Measurements from ENCODE around the gene CCDC33.

Gene CCDC33

GRCh38 chr15:74311734-74312444 is 75.8 kb downstream of the CCDC33 start:
- Histone ChIP-seq H3K9ac (ENCODE audit: low read depth, low read length) (no peak overlapping the region), H3K9me3 (ENCODE audit: insufficient read depth, low read depth, low read length) (no peaks in the 10 kb centered on the region), H3K27me3 (ENCODE audit: insufficient read depth, low read length) (0 out of 2 replicates have a peak, but pooled peaks cover 5% of the 10 kb centered on the region), H3K27ac (ENCODE audit: low read depth, low read length) (no peak overlapping the region), H3K36me3 (ENCODE audit: insufficient read depth, low read length) (no peaks in the 10 kb centered on the region), H3K4me1 (ENCODE audit: insufficient read depth, low read length) (peaks cover 31% of the 10 kb centered on the region), H3K4me3 (ENCODE audit: low read length) (no peak overlapping the region)
- 64% methylated on average over 13 of the region's 13 CpGs for WGBS

GRCh38 chr15:74312445-74313007 is 76.4 kb downstream of the CCDC33 start:
- H3K36me3 ChIP-seq (ENCODE audit: insufficient read depth, low read length) = no peaks in the 10 kb centered on the region
- H3K27me3 ChIP-seq (ENCODE audit: insufficient read depth, low read length) = no peaks in the 10 kb centered on the region
- H3K9me3 ChIP-seq (ENCODE audit: insufficient read depth, low read depth, low read length) = no peaks in the 10 kb centered on the region
- no peak overlapping the region for H3K9ac ChIP-seq (ENCODE audit: low read depth, low read length)
- H3K27ac ChIP-seq (ENCODE audit: low read depth, low read length) = no peak overlapping the region
- WGBS = 86% methylated on average over 9 of the region's 9 CpGs
- H3K4me3 ChIP-seq (ENCODE audit: low read length) = no peak overlapping the region
- H3K4me1 ChIP-seq (ENCODE audit: insufficient read depth, low read length) = peaks cover 27% of the 10 kb centered on the region

GRCh38 chr15:74313889-74314288 is 77.8 kb downstream of the CCDC33 start:
- H3K27ac ChIP-seq (ENCODE audit: low read depth, low read length) = no peak overlapping the region
- peaks cover 24% of the 10 kb centered on the region for H3K4me1 ChIP-seq (ENCODE audit: insufficient read depth, low read length)
- no peaks in the 10 kb centered on the region for H3K9me3 ChIP-seq (ENCODE audit: insufficient read depth, low read depth, low read length)
- no peaks in the 10 kb centered on the region for H3K36me3 ChIP-seq (ENCODE audit: insufficient read depth, low read length)
- WGBS = 92% methylated on average over 7 of the region's 7 CpGs
- H3K4me3 ChIP-seq (ENCODE audit: low read length) = no peak overlapping the region
- no peaks in the 10 kb centered on the region for H3K27me3 ChIP-seq (ENCODE audit: insufficient read depth, low read length)
- H3K9ac ChIP-seq (ENCODE audit: low read depth, low read length) = no peak overlapping the region

- peaks cover 32% of the 10 kb centered on the region for H3K4me1 ChIP-seq (ENCODE audit: insufficient read depth, low read length)
- 84% methylated on average over 13 of the region's 13 CpGs for WGBS
- H3K36me3 ChIP-seq (ENCODE audit: insufficient read depth, low read length) = no peaks in the 10 kb centered on the region
- no peaks in the 10 kb centered on the region for H3K9me3 ChIP-seq (ENCODE audit: insufficient read depth, low read depth, low read length)
- H3K4me3 ChIP-seq (ENCODE audit: low read length) = no peak overlapping the region
- no peaks in the 10 kb centered on the region for H3K27me3 ChIP-seq (ENCODE audit: insufficient read depth, low read length)
- no peak overlapping the region for H3K9ac ChIP-seq (ENCODE audit: low read depth, low read length)
- no peak overlapping the region for H3K27ac ChIP-seq (ENCODE audit: low read depth, low read length)
Measured at GRCh38 chr15:74314795-74315438, 78.8 kb downstream of the CCDC33 start.

GRCh38 chr15:74315626-74316025 is 79.5 kb downstream of the CCDC33 start:
- H3K9me3 ChIP-seq (ENCODE audit: insufficient read depth, low read depth, low read length) = no peaks in the 10 kb centered on the region
- no peaks in the 10 kb centered on the region for H3K27me3 ChIP-seq (ENCODE audit: insufficient read depth, low read length)
- H3K4me1 ChIP-seq (ENCODE audit: insufficient read depth, low read length) = peaks cover 34% of the 10 kb centered on the region
- H3K36me3 ChIP-seq (ENCODE audit: insufficient read depth, low read length) = no peaks in the 10 kb centered on the region
- H3K4me3 ChIP-seq (ENCODE audit: low read length) = no peak overlapping the region
- H3K27ac ChIP-seq (ENCODE audit: low read depth, low read length) = no peak overlapping the region
- no peak overlapping the region for H3K9ac ChIP-seq (ENCODE audit: low read depth, low read length)
- 71% methylated on average over 5 of the region's 5 CpGs for WGBS

GRCh38 chr15:74316141-74316540 is 80.0 kb downstream of the CCDC33 start:
- Histone ChIP-seq H3K4me1 (ENCODE audit: insufficient read depth, low read length) (peaks cover 34% of the 10 kb centered on the region), H3K27ac (ENCODE audit: low read depth, low read length) (no peak overlapping the region), H3K9me3 (ENCODE audit: insufficient read depth, low read depth, low read length) (no peaks in the 10 kb centered on the region), H3K9ac (ENCODE audit: low read depth, low read length) (no peak overlapping the region), H3K27me3 (ENCODE audit: insufficient read depth, low read length) (no peaks in the 10 kb centered on the region), H3K4me3 (ENCODE audit: low read length) (no peak overlapping the region), H3K36me3 (ENCODE audit: insufficient read depth, low read length) (no peaks in the 10 kb centered on the region)
- 91% methylated on average over 13 of the region's 13 CpGs for WGBS

GRCh38 chr15:74317820-74318375 is 81.8 kb downstream of the CCDC33 start:
- Histone ChIP-seq H3K27ac (ENCODE audit: low read depth, low read length) (no peak overlapping the region), H3K4me3 (ENCODE audit: low read length) (no peak overlapping the region), H3K4me1 (ENCODE audit: insufficient read depth, low read length) (peaks cover 31% of the 10 kb centered on the region), H3K27me3 (ENCODE audit: insufficient read depth, low read length) (no peaks in the 10 kb centered on the region), H3K9ac (ENCODE audit: low read depth, low read length) (no peak overlapping the region), H3K9me3 (ENCODE audit: insufficient read depth, low read depth, low read length) (no peaks in the 10 kb centered on the region), H3K36me3 (ENCODE audit: insufficient read depth, low read length) (no peaks in the 10 kb centered on the region)
- WGBS = 52% methylated on average over 7 of the region's 8 CpGs

- no peaks in the 10 kb centered on the region for H3K9me3 ChIP-seq (ENCODE audit: insufficient read depth, low read depth, low read length)
- no peak overlapping the region for H3K4me3 ChIP-seq (ENCODE audit: low read length)
- H3K36me3 ChIP-seq (ENCODE audit: insufficient read depth, low read length) = no peaks in the 10 kb centered on the region
- no peak overlapping the region for H3K9ac ChIP-seq (ENCODE audit: low read depth, low read length)
- H3K4me1 ChIP-seq (ENCODE audit: insufficient read depth, low read length) = peaks cover 31% of the 10 kb centered on the region
- H3K27ac ChIP-seq (ENCODE audit: low read depth, low read length) = no peak overlapping the region
- WGBS = 90% methylated on average over 6 of the region's 6 CpGs
- H3K27me3 ChIP-seq (ENCODE audit: insufficient read depth, low read length) = no peaks in the 10 kb centered on the region
Measured at GRCh38 chr15:74318376-74319137, 82.4 kb downstream of the CCDC33 start.

- no peak overlapping the region for H3K4me3 ChIP-seq (ENCODE audit: low read length)
- H3K9ac ChIP-seq (ENCODE audit: low read depth, low read length) = no peak overlapping the region
- no peaks in the 10 kb centered on the region for H3K9me3 ChIP-seq (ENCODE audit: insufficient read depth, low read depth, low read length)
- no peaks in the 10 kb centered on the region for H3K36me3 ChIP-seq (ENCODE audit: insufficient read depth, low read length)
- 94% methylated on average over 5 of the region's 5 CpGs for WGBS
- H3K4me1 ChIP-seq (ENCODE audit: insufficient read depth, low read length) = peaks cover 31% of the 10 kb centered on the region
- peak overlapping the region; percentile 54; the same call in 1 of the 2 replicates for H3K27ac ChIP-seq (ENCODE audit: low read depth, low read length)
- no peaks in the 10 kb centered on the region for H3K27me3 ChIP-seq (ENCODE audit: insufficient read depth, low read length)
Measured at GRCh38 chr15:74319138-74319460, 83.0 kb downstream of the CCDC33 start.

- Histone ChIP-seq H3K9me3 (ENCODE audit: insufficient read depth, low read depth, low read length) (no peaks in the 10 kb centered on the region), H3K4me3 (ENCODE audit: low read length) (no peak overlapping the region), H3K27ac (ENCODE audit: low read depth, low read length) (peak overlapping the region; percentile 63), H3K4me1 (ENCODE audit: insufficient read depth, low read length) (peaks cover 28% of the 10 kb centered on the region), H3K9ac (ENCODE audit: low read depth, low read length) (peak overlapping the region; percentile 23; the same call in 1 of the 2 replicates), H3K36me3 (ENCODE audit: insufficient read depth, low read length) (no peaks in the 10 kb centered on the region), H3K27me3 (ENCODE audit: insufficient read depth, low read length) (no peaks in the 10 kb centered on the region)
- WGBS = 33% methylated on average over 8 of the region's 8 CpGs
Measured at GRCh38 chr15:74319596-74320351, 83.6 kb downstream of the CCDC33 start.
